DMS 273 treated with DMSO at 0.1 percent for 48 hours (cell line): ENCODE measurements around the gene PFKFB3.
"Not testable (repeated sequence)": the region's sequence is repeated elsewhere in the genome, so short reads cannot be mapped to it uniquely, and the experiment has no call there.

ENCODE experiments used
- DNase-seq: peaks from one replicate; lab custom pipeline; 2025; lab: John Stamatoyannopoulos, UW

PFKFB3 gene

DNA sequence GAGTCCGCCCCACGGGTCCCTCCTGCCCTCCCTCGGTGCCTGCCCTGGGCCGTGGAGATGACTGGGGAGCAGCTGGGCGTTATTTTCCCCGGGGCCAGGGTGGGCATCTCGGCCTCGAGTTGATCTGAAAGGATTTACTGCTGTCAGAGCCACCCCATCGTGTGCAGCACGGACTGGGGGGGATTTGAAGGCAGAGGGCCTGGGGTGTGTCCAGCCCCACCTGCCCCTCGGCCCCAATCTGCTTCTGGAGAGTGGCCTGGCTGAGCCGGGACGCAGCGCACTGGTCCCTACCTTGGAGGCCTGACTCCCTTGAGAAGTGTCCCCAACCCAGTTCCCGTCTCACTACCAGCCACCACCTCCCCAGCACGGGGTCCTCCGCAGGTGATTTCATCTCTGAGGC, 24.2 kb upstream of the PFKFB3 start:
- no peak for DNase-seq

DNA sequence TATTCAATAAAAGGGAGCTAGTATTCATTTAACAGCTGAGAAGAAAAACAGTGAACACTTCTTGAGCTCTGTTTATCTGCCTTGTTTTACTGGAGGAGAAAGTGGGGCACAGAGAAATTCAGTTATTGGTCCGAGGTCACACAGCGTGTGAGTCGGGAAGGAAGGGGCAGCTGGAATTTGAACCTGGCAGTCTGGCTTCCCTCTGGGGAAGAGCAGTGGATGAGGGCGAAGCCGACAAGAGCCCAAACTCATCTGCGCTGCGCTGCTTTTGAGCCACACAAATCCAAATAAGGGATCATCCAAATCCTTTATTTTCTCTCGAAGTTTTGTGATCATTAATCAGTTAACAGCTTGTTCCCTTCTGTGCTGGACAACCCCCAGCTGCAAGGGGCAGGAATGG, 23.7 kb upstream of the PFKFB3 start:
- no peak for DNase-seq

DNA sequence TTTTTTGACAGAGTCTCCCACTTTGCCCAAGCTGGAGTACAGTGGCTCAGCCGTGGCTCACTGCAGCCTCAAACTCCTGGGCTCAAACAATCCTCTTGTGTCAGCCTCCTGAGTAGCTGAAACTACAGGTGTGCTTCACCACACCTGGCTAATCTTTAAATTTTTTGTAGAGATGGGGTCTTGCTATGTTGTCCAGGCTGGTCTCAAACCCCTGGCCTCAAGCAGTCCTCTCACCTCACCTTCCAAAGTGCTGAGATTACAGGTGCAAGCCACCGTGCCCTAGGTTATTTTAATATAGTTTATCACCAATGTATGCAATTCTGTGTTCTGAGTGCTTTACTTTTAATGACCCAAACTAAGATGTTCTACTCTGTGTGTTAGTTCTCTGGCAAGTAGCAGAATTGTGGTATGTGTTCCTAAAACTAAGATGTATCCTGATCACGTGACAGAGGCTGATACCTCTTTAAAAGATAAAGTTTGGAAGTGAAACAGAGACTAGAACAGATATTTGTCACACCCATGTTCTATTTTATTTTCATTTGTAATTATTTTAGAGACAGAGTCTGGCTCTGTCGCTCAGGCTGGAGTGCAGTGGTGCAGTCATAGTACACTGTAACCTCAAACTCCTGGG, 22.1 kb upstream of the PFKFB3 start:
- no peak for DNase-seq

DNA sequence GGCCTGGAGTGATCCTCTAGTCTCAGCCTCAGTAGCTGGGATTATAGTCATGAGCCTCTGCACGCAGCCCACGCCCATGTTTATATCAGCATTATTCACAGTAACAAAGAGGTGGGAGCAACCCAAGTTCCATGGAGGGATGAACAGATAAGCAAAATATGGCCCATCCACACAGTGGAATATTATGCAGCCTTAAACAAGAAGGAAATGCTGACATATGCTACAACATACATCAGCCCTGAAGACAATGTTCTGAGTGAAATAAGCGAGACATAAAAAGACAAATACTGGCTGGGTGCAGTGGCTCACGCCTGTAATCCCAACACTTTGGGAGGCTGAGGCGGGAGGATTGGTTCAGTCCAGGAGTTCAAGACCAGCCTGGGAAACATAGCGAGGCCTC, 21.5 kb upstream of the PFKFB3 start:
- DNase-seq, result no peak

DNA sequence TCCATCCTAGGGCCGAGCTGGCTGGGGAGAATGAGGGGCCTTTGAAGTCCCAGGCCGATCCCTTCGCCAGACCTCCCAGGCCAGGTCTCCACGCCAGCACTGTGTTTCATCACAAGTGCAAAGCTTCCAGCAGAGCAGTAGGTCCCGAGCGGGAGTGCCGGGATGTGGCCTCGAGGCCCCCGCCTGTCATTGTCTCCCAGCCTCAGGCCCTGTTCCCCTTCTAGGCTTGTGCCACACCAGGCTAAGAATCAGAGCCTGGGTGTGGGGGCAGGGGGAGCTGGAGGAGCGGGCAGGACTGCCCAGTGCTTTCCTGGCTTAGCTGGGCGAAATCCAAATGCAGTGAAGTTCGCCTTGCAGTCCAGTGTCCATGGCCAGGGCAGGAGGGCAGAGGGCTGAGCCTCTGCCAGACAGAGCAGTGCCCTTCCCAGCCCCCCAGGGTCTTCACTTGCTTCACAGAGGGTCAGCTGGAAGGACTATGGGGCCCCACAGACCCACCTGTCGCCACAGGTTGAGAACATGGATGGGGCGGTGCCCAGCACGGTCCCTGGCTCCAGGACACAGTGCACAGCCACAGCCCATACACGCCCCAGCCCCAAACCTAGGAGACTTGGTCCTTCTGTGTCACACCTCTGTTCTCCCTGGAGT, 20.2 kb upstream of the PFKFB3 start:
- DNase-seq, result no peak

DNA sequence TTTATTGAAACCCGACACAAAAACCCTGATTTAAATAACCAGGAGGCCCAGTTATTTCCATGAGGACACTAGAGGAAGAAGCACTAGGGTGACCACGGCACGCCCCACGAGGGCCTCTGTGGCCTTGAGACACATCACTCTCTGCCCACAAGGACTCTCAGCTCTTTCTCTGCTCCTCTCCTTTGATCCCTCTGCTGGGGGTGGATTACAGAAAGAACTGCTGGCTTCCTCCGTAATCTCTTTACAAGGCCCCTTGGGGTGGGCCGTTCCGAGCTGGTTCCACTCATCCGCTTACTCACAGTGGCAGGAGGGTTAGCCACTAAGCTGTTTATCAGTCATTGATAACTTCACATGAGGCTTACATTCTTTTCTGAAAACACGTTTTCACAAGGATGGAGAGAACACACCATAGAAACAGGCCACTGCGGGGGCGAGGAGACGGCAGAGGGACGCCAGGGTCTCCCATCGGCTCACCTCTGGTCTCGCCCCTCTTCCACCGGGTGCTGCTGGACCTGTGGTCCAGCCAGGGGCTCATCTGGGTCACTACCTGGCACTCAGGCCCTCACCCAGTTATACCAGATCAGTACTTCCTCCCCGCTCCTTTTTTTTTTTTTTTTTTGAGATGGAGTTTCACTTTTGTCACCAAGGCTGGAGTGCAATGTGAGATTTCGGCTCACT, 17.6 kb upstream of the PFKFB3 start:
- no peak for DNase-seq

DNA sequence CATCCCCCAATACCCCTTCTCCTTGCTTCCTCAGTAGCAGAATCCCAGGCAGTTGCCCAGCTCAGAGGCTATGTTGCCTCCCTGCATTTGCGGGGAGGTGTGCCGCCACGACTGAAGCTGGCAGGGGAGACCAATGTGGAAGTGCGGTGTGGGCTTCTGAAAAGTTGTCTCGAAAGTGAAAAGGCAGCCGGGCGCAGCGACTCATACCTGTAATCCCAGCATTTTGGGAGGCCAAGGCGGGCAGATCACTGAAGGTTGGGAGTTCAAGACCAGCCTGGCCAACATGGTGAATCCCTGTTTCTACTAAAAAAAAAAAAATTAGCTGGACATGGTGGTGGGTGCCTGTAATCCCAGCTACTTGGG, 15.9 kb upstream of the PFKFB3 start:
- no peak for DNase-seq

DNA sequence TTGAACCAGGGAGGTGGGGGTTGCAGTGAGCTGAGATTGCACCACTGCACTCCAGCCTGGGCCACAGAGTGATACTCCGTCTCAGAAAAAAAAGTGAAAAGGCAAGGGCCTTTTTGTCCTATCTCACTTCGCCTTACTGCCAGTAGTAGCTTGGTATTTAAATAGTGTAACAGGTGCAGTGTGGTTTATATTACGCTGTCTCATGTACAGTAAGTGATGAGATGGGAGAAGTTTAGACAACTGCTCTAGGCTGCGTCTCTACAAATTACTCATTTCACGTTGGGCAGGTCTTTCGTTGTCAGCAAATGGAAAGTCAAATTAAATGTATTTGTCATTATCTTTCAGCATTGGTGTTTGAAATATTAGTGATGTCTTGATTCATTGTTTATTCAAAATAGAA, 15.5 kb upstream of the PFKFB3 start:
- no peak for DNase-seq

DNA sequence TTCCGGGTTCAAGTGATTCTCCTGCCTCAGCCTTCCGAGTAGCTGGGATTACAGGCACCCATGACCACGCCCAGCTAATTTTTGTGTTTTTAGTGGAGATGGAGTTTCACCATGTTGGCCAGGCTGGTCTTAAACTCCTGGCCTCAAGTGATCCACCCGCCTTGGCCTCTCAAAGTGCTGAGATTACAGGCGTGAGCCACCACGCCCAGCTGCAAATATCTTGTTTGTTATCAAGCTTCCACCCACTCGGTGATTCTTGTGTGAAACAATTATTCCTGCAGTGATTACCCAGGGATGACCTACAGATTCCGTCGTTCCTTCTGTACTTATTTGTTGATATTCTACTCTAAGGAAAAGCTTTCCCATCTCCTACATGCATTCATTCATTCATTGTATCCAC, 12.7 kb upstream of the PFKFB3 start:
- not testable (repeated sequence) for DNase-seq

DNA sequence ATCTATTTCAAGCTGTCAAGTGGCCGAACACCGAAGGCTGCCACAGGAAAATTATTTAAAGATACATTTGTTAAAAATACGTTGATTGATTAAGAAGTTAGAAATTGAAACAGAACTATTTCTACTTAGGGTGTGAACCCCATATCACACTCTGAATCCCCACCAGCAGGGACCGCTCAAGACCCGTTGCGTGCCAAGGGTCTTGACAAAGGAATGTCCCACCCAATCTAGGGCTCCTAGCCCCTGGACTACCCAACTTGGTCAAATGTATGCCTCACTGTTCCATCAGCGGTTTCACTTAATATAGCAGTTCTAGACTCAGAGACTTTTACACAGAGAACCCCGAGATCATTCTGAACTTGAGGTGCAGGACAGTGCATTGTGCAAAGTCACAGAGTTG, 11.6 kb upstream of the PFKFB3 start:
- DNase-seq, result no peak

DNA sequence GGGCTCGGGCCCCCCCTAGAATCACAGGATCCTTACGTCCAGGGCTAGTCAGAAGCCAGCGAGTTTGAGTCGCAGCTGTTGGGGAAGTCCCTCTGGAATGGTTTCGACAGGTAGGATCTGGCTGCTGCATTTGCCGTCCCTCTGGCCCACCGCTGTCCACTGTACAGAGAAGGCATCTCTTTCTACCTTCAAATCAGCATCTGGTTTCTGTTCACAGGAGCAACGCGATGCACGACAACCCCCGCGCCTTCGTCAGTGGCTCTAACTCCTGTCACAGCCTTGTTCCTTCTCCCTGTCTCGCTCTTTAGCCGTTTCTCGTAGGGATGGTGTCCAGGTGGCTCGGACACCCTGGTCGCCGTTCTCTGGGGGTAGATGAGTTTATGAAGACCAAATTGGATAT, 11.2 kb upstream of the PFKFB3 start:
- no peak for DNase-seq

DNA sequence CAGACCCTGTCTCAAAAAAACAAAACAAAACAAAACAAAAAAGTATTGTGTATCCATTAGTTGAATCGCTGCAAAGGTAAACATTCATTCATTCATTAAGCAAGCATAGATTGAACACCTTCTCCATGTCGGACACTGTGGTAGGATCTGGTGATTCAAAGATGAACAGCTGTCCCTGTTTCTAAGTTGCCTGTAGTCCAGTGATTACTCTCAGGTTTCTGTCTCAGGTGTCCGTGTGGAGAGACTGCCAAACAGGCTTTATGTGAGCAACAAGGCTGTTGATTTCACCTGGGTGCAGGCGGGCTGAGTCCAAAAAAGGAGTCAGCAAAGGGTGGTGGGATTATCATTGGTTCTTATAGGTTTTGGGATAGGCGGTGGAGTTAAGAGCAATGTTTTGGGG, 9.4 kb upstream of the PFKFB3 start:
- not testable (repeated sequence) for DNase-seq

DNA sequence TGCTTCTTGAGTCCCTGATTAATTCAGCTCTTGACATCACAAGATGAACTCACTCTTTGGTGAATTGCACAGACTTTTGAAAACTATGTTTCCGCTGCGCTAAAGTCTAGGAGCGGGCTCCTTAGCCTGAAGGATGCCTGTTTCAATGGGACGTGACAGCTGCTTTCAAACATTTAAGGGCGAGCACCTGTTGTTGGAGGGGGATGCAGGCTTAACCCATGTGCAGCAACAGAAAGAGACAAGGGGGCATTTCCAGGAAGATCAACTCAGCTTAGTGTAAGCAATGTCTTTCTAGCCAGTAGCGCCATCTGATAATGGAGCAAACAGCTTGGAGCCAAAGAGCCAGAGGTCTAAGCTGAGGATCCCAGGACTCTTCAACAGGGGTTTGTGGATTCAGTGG, 8.4 kb upstream of the PFKFB3 start:
- no peak for DNase-seq

DNA sequence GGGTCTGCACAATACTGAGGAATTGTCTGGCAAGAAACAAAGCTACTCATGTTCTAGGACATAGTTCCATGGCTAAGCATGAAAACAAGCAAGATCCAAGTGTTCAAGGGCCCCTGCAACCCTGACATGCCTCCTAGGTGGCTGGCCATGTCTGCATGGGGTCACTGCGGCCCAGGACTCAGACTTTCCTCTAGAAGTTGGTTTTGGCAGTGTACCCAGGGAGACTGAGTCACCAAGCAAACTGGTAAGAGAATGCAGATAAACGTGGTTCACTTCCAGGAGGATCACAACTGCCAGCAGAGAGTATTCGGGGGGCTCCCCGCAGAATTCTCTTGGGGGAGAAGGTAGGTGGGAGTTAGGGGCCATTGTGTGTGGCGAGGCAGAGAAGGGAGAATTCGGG, 7.4 kb upstream of the PFKFB3 start:
- DNase-seq, result no peak

DNA sequence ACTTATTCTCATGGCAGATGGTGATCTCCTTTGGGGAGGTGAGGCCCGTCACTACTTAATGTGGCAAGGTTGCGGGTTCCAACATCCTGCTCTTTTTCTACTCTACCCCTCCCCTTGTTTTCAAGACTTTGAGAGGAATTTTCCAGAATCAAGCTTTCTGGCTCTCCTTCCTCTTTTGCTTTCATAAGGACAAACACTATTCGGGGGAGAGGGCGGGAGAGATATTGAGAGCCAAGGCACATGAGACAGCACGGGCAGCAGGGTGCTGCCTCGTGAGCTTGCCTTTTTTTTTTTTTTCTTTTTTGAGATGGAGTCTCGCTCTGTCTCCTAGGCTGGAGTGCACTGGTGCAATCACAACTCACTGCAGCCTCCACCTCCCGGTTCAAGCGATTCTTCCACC, 6.9 kb upstream of the PFKFB3 start:
- no peak for DNase-seq

DNA sequence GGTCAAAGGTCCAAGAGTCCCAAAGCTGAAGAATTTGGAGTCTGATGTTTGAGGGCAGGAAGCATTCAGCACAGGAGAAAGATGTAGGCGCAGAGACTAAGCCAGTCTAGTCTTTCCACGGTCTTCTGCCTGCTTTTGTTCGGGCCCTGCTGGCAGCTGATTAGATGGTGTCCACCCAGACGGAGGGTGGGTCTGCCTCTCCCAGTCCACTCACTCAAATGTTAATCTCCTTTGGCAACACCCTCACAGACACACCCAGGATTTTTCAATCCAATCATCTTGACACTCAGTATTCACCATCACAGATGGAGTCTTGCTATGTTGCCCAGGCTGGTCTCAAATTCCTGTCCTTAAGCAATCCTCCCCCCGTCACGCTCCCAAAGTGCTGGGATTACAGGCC, 6.2 kb upstream of the PFKFB3 start:
- not testable (repeated sequence) for DNase-seq

DNA sequence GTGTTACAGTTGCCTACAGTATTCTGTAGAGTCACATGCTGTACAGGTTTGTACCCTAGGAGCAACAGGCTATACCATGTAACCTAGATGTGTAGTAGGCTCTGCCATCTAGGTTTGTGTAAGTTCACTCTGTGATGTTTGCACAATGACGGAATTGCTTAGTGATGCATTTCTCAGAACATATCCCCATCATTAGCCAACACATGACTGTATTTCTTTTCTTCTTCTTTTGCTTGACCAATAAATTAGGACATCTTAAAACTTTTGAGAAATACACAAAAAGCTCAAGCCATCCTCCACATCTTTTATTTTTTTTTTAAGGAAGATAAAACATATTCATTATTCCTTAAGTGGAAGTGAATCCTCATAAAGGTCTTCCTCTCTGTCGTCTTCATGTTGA, 5.4 kb upstream of the PFKFB3 start:
- no peak for DNase-seq

DNA sequence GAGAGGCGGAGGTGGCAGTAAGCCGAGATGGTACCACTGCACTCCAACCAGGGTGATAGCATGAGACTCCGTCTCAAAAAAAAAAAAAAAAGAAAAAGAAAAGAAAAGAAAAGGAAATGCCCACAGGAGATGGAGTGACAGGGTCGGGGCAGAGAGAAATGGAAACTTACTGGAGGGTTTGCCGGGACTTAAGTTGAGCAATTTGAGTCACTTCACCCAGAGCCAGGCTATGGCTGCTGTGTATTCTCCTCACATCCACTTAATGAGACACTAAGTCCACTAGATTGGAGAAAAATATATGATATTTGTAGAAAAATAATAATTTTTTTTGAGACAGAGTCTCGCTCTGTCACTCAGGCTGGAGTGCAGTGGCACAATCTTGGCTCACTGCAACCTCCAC, 4.6 kb upstream of the PFKFB3 start:
- no peak for DNase-seq

DNA sequence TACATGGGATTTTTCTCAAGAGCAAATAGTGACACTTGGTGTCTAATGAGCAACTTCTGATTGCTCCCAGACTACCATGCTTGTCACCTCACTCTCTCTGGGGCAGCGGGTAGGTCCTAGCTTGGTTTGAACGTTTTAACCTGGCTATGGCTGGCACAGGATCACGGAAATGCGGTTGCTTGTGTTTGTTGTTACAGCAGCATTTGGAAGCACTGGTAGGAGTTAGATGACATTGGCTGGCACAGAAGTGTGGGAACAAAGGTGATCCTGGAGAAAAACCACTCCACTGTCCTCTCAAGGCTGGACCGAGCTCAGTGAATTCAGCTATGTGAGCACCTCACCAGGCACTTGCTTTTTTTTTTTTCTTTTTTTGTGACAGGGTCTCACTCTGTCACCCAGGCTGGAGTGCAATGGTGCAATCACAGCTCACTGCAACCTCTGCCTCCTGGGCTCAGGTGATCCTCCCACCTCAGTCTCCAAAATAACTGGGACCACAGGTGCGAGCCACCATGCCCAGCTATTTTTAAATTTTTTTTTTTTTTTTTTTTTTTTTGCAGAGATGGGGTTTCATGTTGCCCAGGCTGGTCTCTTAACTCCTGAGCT, 3.5 kb upstream of the PFKFB3 start:
- DNase-seq, result no peak

DNA sequence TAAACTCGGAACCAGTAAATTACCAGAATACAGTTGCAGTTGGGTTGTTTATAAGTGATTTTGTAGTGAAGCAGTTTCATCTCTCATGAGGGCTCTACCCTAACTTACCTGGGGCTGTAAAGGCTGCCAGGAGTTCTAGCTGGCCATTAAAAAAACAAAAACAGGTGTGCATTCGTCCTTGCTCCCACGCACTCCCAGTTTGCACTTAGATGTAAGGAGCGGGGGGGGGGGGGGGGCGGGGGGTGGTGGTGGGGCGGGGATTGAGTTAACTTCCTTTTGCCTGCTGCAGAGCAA, 2.3 kb upstream of the PFKFB3 start:
- DNase-seq, result no peak

DNA sequence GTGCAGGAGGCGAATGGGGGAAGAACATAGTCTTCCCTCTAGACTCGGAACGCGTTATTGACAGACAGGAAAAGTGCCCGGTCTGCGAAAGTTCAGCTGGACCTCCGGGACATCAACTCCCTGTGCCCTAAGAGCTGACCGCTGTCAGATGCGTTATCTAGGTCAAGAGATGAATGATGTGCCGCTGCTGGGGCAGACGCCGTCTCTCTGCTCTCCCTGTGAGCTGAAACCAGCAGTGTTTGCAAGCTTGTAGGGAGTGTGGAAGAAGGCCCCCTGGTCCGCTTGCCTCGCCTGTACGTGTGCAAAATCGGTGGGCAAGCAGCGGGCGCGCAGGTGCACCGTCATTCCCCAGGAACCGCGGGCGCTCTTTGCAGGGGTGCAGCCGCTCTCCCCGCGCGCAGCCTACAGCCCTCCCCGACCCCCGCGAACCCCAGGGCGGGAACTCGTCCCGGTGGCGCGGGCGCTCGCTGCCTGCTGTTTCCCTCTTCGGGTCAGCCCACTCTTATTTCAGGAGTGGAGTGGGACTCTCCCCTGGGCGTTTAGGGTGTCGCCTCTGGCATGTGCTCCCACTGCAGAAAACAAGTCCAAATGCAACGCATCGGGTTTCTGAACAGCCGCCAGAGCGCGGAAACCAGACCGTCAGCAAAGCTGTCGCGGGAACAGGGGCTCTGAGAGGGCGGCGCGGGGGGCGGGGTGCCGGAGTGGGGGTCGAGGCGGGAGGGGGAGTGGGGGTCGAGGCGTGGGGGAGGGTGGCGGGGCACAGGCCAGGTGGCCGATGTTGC, 1.8 kb upstream of the PFKFB3 start:
- peak; percentile 18 for DNase-seq

DNA sequence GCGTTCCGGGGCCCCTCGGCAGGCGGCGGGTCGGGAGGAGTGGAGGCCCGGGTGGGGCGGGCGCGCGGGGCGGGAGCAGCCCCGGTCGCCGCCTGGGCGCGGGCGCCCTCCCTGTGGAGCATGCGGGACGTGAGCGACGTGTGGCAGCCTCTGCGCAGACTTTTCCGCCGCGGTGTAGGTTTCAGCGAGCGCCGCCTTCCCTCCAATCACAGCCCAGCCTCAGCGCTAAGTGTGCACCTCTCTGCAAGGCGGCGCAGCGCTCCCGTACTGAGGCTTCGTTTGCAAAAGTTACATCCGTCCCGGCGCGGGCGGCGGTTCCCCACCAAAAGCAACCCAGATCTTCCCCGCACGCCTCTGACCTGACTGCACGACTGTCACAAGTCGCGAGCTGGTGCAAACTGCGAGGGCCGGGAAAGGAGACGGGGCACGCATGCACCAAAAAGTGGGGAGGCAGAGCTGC, 1.2 kb upstream of the PFKFB3 start:
- DNase-seq, result peak; percentile 61
